ENCODE results near the gene ZNF423. TPM values are rescaled to one million over a fixed set of nuclear protein-coding genes. Genes with fewer than 3 reads are reported as not detected.

ZNF423 gene
- total RNA-seq, 1 donor from 2014 or later, result 11.9 TPM

DNA sequence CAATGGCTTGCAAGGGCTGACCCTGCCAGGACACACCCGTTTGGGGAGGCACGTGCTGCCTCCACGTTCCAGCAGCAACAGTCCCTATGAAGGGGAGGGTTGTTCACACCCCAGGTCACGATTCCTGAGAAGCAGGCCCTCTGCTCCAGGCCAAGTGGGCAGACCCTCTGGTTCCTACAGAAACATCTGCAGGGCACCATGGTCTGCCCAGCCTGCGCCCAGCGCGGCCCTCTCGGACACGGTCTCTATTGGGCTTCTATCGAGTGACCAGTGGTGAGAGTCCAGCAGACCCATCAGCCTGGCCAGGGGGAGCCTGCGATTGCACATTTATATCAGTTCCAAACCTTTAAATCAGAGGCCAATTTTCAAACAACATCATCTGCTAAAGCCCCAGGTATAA lies 128.3 kb downstream of the ZNF423 start:
- TF ChIP-seq, protein P1, sequence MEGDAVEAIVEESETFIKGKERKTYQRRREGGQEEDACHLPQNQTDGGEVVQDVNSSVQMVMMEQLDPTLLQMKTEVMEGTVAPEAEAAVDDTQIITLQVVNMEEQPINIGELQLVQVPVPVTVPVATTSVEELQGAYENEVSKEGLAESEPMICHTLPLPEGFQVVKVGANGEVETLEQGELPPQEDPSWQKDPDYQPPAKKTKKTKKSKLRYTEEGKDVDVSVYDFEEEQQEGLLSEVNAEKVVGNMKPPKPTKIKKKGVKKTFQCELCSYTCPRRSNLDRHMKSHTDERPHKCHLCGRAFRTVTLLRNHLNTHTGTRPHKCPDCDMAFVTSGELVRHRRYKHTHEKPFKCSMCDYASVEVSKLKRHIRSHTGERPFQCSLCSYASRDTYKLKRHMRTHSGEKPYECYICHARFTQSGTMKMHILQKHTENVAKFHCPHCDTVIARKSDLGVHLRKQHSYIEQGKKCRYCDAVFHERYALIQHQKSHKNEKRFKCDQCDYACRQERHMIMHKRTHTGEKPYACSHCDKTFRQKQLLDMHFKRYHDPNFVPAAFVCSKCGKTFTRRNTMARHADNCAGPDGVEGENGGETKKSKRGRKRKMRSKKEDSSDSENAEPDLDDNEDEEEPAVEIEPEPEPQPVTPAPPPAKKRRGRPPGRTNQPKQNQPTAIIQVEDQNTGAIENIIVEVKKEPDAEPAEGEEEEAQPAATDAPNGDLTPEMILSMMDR (IDR thresholded peaks at IDR 0.05), result no peak
- Histone ChIP-seq H3K27me3 (no peaks in the 10 kb centered on the region), H3K4me3 (no peak overlapping the region), H3K4me1 (no peaks in the 10 kb centered on the region), H3K36me3 (no peaks in the 10 kb centered on the region), H3K27ac (no peak overlapping the region), H3K9me3 (no peaks in the 10 kb centered on the region)
- ATAC-seq (no peak), DNase-seq (no peak)
- intact Hi-C loops (cut with DNase I), result no loop called here

DNA sequence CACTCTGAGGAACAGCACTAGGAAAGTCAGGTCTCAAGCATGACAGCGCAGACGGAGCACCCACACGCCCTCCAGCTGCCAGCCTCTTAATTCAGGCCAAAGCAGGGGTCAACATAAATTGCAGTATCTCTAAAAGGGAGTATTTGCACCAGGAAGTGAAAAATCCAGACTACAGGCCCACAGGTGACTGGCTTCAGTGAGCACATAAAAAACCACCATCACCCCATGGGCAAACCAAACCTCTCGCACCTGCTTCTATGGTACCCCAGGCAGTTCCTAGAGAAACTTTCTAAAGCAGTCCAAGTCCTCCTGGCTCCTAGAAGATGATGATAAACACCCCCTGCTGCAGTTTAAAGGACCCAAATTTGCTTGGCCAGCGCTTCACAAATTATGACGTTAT lies 129.8 kb downstream of the ZNF423 start:
- Histone ChIP-seq H3K27ac (no peak overlapping the region), H3K27me3 (no peaks in the 10 kb centered on the region), H3K9me3 (no peaks in the 10 kb centered on the region), H3K4me1 (no peaks in the 10 kb centered on the region), H3K4me3 (no peak overlapping the region), H3K36me3 (no peaks in the 10 kb centered on the region)
- intact Hi-C loops (cut with DNase I), result no loop called here
- no peak for DNase-seq
- ATAC-seq, result peak; percentile 10
- TF ChIP-seq, protein P1 (IDR thresholded peaks at IDR 0.05), result no peak

DNA sequence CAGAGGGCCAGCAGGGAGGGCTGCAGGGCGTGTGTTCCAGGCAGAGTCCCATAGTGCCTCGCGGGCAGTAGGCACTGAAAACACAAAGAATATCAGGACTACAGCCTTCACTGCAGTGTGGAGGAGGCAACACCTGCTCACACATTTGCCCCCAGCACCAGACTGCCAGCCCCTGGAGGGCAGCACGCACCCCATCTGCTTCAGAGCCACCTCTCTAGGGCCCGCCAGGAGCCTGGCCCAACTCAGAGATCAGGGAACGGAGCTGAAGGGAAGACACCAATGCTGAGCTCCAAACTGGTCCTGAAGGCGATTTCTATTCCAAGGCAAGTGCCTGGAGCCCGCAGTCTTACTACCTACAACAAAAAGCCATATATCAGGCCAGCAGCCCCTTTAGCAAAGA lies 130.3 kb downstream of the ZNF423 start:
- Histone ChIP-seq H3K4me3 (no peak overlapping the region), H3K27ac (no peak overlapping the region), H3K4me1 (no peaks in the 10 kb centered on the region), H3K9me3 (no peaks in the 10 kb centered on the region), H3K27me3 (no peaks in the 10 kb centered on the region), H3K36me3 (no peaks in the 10 kb centered on the region)
- TF ChIP-seq, protein P1 (IDR thresholded peaks at IDR 0.05), result no peak
- DNase-seq, result no peak
- ATAC-seq, result peak; percentile 13
- intact Hi-C loops (cut with DNase I), result no loop called here

DNA sequence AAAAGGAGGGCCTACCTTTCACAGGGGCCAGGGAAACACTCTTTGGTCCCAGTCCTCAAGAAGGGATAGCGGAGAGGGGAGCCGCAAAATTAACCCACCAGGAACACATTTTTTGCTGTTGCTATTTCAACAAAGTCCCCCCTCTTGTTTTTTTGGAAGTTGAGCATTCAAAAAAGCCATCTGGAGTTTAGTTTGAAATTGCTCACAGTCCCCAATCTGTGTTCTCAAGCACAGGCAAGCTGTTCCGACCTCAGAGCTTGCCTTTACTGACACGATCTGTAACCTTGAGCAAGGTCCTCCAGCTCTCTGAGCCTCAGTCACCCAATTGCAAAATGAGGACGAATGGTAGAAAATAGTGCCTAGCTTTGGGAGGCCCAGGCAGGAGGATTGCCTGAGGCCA lies 131.1 kb downstream of the ZNF423 start:
- Histone ChIP-seq H3K4me3 (no peak overlapping the region), H3K9me3 (no peaks in the 10 kb centered on the region), H3K27me3 (no peaks in the 10 kb centered on the region), H3K36me3 (no peaks in the 10 kb centered on the region), H3K27ac (no peak overlapping the region), H3K4me1 (no peaks in the 10 kb centered on the region)
- ATAC-seq (no peak), DNase-seq (no peak)
- TF ChIP-seq, protein P1 (IDR thresholded peaks at IDR 0.05), result no peak
- intact Hi-C loops (cut with DNase I), result no loop called here

DNA sequence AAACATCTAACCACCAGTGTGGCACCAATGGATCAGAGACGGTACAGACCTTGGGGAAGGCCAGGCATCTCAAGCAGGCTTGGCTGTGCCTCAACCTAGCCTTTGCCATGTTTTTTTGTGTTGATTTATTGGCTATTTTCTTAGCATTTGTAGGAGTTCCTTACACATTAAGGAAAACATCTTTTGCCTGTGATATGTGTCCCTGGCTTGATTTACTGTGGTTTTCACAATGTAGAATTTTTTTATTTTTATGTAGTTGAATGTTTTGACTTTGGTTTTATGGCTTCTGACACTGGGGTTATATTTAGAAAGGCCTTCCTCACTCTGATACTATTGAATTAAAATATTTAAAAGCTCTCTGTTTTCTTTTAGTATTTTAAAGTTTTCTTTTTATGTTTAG lies 132.6 kb downstream of the ZNF423 start:
- intact Hi-C loops (cut with DNase I), result no loop called here
- Histone ChIP-seq H3K4me1 (no peaks in the 10 kb centered on the region), H3K36me3 (no peaks in the 10 kb centered on the region), H3K4me3 (no peak overlapping the region), H3K27me3 (no peaks in the 10 kb centered on the region), H3K9me3 (no peaks in the 10 kb centered on the region), H3K27ac (no peak overlapping the region)
- TF ChIP-seq, protein P1 (IDR thresholded peaks at IDR 0.05), result no peak
- DNase-seq (no peak), ATAC-seq (no peak)

DNA sequence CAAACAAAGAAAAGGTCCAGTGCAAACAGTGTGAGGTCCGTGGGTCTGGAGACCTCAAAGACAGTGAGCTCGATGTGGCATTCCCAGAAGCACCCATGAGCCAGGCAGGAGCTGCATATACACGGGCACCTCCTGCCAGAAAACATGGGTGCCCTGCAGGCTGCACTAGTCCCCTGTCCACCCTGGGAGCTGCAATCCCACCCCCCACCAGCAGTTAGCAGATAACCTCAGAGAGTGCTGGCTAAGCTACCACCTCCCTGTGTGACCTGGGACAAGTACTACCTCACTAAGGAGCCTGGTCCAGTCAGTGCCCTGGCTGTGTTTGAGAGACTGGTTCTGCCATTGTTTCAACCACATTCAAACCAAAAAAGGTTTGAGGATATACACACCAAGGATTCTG lies 135.7 kb downstream of the ZNF423 start:
- TF ChIP-seq, protein P1 (IDR thresholded peaks at IDR 0.05), result no peak
- H3K27ac ChIP-seq, result no peak overlapping the region
- no peaks in the 10 kb centered on the region for H3K9me3 ChIP-seq
- no peaks in the 10 kb centered on the region for H3K27me3 ChIP-seq
- H3K36me3 ChIP-seq, result no peaks in the 10 kb centered on the region
- H3K4me3 ChIP-seq, result no peak overlapping the region
- no peak for ATAC-seq
- DNase-seq, result no peak
- intact Hi-C loops (cut with DNase I), result no loop called here
- H3K4me1 ChIP-seq, result no peaks in the 10 kb centered on the region
